ENCODE measurements around the gene ADAMTS9.

The ADAMTS9 gene

GRCh38 chr3:64530434-64531049 is 157.3 kb downstream of the ADAMTS9 start:
- POLR2A ChIA-PET, result no interaction called here
- no peak overlapping the region for H3K4me3 ChIP-seq (ENCODE audit: low read depth, low read length)
- TF ChIP-seq, protein P1, sequence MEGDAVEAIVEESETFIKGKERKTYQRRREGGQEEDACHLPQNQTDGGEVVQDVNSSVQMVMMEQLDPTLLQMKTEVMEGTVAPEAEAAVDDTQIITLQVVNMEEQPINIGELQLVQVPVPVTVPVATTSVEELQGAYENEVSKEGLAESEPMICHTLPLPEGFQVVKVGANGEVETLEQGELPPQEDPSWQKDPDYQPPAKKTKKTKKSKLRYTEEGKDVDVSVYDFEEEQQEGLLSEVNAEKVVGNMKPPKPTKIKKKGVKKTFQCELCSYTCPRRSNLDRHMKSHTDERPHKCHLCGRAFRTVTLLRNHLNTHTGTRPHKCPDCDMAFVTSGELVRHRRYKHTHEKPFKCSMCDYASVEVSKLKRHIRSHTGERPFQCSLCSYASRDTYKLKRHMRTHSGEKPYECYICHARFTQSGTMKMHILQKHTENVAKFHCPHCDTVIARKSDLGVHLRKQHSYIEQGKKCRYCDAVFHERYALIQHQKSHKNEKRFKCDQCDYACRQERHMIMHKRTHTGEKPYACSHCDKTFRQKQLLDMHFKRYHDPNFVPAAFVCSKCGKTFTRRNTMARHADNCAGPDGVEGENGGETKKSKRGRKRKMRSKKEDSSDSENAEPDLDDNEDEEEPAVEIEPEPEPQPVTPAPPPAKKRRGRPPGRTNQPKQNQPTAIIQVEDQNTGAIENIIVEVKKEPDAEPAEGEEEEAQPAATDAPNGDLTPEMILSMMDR (IDR thresholded peaks at IDR 0.05; ENCODE audit: insufficient read depth, low read length, missing control alignments), result peak; percentile 45
- no peak for DNase-seq (ENCODE audit: low read depth, low spot score)
- CTCF ChIA-PET, result interaction anchor here (0.6 to 5.8 kb wide), 24 partner anchors 9 to 1690 kb away, joined by 3 to 94 read pairs (median 4); partner anchors contain the start of gene SLC25A26

DNA sequence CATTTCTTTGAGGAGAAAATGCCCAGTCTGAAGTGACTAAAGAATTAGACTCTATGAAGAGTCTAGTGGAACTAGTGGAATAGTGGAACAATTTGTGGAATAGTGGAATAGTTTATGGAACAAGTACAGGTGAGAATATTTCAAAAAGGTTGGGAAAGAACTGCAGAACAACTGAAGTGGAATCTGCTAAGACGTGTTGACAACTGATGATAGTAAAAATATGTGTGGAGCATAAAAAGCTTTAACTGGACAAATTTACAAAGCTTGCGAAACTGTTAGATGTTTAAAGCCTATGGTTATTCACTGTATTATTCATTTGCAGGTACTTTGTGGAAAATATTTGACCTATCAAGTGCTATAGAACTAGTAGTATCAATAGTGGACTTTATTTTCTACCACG is 164.5 kb downstream of the ADAMTS9 start:
- ChIA-PET POLR2A (no interaction called here), CTCF (interaction anchor here (7.8 kb wide), 1 partner anchor 9 kb away, joined by 94 read pairs; no protein-coding TSS in a partner anchor)
- TF ChIP-seq, protein P1 (IDR thresholded peaks at IDR 0.05; ENCODE audit: insufficient read depth, low read length, missing control alignments), result no peak
- no peak overlapping the region for H3K4me3 ChIP-seq (ENCODE audit: low read depth, low read length)
- DNase-seq (ENCODE audit: low read depth, low spot score), result no peak

DNA sequence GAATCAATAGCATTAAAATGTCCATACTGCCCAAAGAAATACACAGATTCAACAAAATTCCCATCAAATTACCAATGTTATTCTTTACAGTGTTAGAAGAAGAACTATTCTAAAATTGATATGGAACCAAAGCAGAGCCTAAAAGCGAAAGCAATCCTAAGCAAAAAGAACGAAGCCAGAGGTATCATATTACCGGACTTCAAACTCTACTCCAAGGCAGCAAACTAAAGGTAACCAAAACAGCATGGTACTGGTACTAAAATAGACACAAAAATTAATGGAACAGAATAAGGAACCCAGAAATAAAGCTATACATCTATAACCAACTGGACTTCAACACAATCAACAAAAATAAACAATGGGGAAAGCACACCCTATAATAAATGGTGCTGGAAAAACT is 167.5 kb downstream of the ADAMTS9 start:
- no peak for DNase-seq (ENCODE audit: low read depth, low spot score)
- CTCF ChIA-PET, result interaction anchor here (7.8 kb wide), 1 partner anchor 12 kb away, joined by 94 read pairs; no protein-coding TSS in a partner anchor
- no peak overlapping the region for H3K4me3 ChIP-seq (ENCODE audit: low read depth, low read length)
- TF ChIP-seq, protein P1 (IDR thresholded peaks at IDR 0.05; ENCODE audit: insufficient read depth, low read length, missing control alignments), result no peak
- POLR2A ChIA-PET, result no interaction called here

DNA sequence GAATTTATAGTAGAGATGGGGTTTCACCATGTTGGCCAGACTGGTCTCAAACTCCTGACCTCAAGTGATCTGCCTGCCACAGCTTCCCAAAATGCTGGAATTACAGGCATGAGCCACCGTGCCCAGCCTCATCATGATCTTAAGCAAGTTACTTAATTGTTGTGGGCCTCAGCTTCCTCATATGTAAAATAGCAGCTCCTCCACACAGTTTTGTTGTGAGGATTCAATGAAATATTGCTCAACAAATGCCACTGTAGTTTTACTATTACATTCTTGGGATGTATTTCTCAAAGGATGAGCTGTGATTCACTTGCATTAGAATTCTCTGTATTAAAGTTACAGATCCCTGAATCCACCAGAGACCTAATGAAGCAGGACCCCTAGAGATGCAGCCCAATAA is 168.8 kb downstream of the ADAMTS9 start:
- TF ChIP-seq, protein P1 (IDR thresholded peaks at IDR 0.05; ENCODE audit: insufficient read depth, low read length, missing control alignments), result no peak
- H3K4me3 ChIP-seq (ENCODE audit: low read depth, low read length), result no peak overlapping the region
- ChIA-PET CTCF (interaction anchor here (1.8 to 7.8 kb wide), 2 partner anchors 9 to 13 kb away, joined by 7 to 94 read pairs; no protein-coding TSS in a partner anchor), POLR2A (no interaction called here)
- peak; percentile 31 for DNase-seq (ENCODE audit: low read depth, low spot score)

GRCh38 chr3:64518496-64518895 is 169.3 kb downstream of the ADAMTS9 start:
- TF ChIP-seq, protein P1 (IDR thresholded peaks at IDR 0.05; ENCODE audit: insufficient read depth, low read length, missing control alignments), result no peak
- H3K4me3 ChIP-seq (ENCODE audit: low read depth, low read length), result no peak overlapping the region
- CTCF ChIA-PET, result interaction anchor here (0.8 to 7.8 kb wide), 3 partner anchors 10 to 17 kb away, joined by 3 to 94 read pairs (median 7); no protein-coding TSS in a partner anchor
- POLR2A ChIA-PET, result no interaction called here
- no peak for DNase-seq (ENCODE audit: low read depth, low spot score)

- CTCF ChIA-PET, result interaction anchor here (1.6 kb wide), 1 partner anchor 18 kb away, joined by 5 read pairs; no protein-coding TSS in a partner anchor
- DNase-seq (ENCODE audit: low read depth, low spot score), result no peak
- POLR2A ChIA-PET, result no interaction called here
These were observed 172.9 kb downstream of the ADAMTS9 start for GRCh38 chr3:64514889-64515288.

More at GRCh38 chr3:64514889-64515288, 172.9 kb downstream of the ADAMTS9 start:
- TF ChIP-seq, protein P1 (IDR thresholded peaks at IDR 0.05; ENCODE audit: insufficient read depth, low read length, missing control alignments), result no peak
- H3K4me3 ChIP-seq (ENCODE audit: low read depth, low read length), result no peak overlapping the region

All from AG04449 (cell line).